SIG-M5 treated with dmso at 0.1 percent for 504 hours (cell line): Measurements from ENCODE around the gene IMPA2.
"Not testable (repeated sequence)": the region's sequence is repeated elsewhere in the genome, so short reads cannot be mapped to it uniquely, and the experiment has no call there.

ENCODE experiments used
- DNase-seq: peaks from one replicate; lab custom pipeline; 2025; ENCODE audit not compliant: unreplicated experiment; lab: John Stamatoyannopoulos, UW

Gene IMPA2

DNA sequence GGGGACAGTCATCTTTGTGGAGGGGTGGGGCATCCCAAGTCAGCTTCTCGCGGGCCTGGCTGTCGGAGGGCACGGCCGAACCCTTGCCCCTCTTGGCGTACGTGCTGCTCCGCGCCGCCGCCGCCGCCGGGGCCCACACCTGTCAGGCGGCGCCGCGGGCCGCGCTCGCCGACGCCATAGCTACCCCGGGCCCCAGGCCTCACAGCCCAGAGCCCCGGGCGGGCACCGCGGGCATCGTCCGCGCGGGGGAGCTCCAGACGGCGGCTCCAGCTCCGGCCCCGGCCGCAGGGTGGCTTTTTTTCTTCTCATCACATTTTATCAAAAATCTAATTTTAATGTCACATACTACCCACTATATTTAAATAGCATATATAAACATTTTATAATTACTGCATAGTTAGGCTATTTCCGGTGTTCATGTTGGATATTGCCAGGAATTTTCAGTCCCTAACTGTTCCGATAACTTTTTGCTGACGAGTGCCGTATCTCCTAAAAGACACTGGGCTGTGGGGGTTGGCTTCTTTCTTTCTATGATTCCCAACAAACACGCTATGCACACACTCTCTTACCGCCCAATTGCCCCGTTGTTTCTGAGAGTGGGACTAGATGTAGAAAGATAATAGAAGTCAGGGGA, 87.1 kb downstream of the IMPA2 start:
- DNase-seq, result not testable (repeated sequence)

DNA sequence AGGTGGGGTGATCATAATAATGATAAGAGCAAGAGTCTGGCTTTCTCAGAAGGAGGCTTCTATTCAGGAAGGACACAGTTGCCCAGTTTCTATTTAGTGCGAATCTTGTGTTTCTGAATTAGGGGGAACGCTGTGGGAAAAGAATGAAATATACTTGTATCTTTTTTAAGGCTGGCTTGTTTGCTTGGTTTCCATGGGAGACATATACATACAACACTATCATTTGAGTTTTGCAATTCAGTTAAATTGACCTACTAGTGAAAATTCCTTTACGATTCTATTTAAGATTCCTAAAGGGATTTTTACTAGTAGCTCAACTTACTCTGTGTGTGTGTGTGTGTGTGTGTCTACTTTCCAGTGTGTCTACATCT, 87.6 kb downstream of the IMPA2 start:
- no peak for DNase-seq

DNA sequence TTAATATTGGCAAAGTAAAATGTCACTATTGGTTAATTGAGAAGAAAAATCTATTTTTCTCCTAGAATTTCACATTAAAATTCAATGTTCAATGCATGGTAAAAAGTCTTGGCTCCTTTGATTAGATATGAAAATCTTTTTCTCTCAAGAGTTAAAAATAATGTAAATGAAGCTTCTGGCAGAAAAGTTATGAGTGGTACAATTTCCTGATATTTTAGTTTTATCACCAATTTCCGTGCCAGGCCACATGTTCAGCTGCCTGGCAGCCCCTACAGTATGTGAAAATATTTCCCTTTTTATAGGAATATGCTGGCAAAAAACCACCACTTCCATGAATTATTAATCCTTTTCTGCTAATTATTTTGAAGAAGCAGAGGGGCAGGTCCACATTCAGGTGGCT, 89.8 kb downstream of the IMPA2 start:
- DNase-seq, result not testable (repeated sequence)

DNA sequence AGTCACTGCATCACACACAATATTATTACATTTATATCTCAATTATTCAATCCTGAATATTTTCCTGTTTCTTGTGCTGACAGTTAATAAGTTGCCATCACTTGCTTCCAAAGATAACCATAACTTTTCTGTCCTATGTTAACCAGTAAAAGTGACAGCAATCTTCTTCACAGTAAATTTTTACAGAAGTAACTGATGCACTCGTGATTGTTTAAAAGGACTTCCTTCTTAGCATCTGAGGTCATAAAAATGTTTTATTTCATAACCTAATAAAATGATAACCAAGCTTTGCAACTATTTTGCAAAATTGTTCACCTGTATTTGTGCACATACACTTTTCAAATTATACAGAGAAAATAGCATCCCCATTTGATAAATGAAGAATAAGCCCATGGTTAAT, 91.7 kb downstream of the IMPA2 start:
- no peak for DNase-seq

DNA sequence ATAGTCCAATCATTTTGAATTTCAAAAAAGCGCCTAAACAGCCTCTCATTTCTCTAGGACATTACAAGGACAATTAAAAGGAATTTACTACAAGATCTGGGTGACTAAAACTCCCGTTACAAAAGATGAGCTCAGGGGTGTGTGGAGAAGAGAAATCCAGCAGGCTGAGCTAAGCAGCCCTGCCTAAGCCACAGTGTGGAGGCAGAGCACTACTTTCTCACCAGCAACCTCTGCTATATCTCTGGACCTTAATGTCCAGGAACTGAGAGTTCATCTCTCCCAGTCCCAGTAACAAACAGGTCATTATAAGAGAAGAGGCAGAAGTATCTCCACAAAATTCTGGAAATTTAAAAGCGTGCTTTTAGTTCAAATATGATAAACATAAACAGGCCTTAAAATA, 93.4 kb downstream of the IMPA2 start:
- no peak for DNase-seq

DNA sequence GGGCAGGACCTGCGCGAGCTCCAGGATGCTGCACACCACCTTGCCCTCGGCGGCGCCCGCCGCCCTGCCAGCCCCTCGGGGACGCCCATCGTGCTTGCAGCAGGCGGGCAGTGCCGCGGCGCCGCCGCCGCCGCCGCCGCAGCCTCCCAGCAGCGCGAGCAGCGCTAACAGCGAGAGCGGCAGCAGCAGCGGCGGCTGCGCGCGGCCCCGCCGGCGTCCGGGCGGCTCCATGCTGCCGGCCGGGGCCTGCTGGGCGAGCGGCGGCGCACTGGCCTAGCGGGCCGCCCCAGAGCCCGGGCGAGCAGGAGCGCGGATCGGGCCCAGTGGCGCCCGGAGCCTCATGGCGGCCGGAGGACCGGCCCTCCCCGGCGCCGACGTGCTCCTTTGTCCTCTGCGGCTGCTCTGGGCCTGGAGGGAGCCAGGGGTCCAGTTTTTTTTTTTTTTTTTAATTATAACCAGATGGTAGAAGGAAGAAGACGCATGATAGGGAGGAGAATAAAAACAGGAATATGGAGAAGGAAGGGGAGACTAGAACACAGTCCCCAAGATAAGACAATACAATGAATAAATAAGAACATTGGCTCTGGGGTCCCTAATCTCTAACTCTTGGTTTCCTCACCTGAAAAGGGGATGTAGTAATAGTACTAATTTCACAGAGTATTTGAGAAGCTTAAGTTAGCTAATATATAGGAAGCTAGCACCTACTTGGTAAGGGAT, 95.3 kb downstream of the IMPA2 start:
- no peak for DNase-seq

DNA sequence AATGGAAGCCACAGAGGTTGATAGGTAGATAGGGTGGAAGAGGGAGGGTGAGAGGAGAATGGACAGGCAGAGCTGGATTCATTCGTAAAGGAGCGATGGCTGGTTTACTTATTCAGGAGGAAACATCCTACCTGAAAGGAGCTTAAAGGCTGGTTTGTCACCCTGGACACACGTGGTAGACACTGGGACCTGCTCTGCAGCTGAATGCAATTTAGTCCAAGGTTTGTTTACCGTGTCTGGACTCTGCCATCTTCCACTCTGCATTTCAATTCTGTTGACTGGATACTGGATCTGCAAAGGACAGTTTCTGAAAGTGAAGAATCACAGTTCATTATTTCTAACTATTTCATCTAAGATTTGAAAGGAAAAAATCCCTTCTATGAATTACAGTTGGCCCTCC, 96.7 kb downstream of the IMPA2 start:
- not testable (repeated sequence) for DNase-seq

DNA sequence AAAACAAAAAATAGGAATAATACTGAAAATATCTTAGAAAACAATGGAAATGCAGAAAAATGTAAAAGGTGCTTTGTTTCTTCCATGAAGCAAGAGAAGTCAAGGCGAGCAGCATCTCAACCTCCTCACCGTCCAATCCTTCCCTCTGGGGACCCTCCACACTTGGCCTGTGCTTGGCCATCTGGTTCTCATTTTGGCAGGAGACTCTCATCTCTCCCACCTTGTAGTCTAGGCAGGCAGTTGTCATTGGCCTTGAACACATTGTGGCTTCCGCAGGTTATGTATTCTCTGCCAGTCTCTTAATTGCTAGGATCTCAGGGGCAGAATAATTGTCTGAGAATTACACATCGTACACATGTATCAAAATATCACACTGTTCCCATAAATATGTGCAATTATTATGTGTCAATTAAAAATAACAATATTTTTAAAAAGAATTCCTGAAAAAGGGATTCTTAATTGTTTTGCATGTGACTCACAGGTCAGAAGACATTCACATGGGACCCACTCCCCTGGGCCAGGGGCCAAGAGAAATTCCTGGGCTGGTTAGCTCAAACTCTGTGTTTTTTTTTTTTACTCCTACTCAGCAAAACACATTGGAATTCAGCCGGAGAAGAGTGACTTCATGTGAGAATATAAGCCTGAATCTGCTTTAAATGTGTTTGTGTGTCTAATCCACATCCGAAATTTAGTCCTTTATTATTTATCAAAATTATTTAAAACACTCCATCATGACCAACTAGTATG, 98.4 kb downstream of the IMPA2 start:
- DNase-seq, result no peak
